IMR-90 (cell line): Measurements from ENCODE around the gene NEURL1.

Experiments used
- CTCF ChIP-seq: conservative IDR thresholded peaks from 2 replicates; pipeline ENCODE4 v1.5.1; 2012; ENCODE audit warnings: mild to moderate bottlenecking, low read depth, low read length, improper control_type of control experiment
- MAFK ChIP-seq: IDR thresholded peaks from 2 replicates; pipeline ENCODE4 v1.6.1; 2012; ENCODE audit warnings: low read depth, low read length, improper control_type of control experiment
- RAD21 ChIP-seq: IDR thresholded peaks from 2 replicates; pipeline ENCODE4 v1.6.1; 2012; ENCODE audit warnings: low read length, improper control_type of control experiment
- RFX5 ChIP-seq: IDR thresholded peaks from 2 replicates; pipeline ENCODE4 v1.8.0; 2012; ENCODE audit warnings: low read depth, mild to moderate bottlenecking, low read length, moderate library complexity

GRCh38 chr10:103501186-103501585, 7.7 kb downstream of the NEURL1 start:
- TF ChIP-seq RAD21 (no peak), MAFK (no peak), CTCF (no peak), RFX5 (no peak)
